ENCODE results near the gene ARHGEF17.

Gene ARHGEF17

DNA sequence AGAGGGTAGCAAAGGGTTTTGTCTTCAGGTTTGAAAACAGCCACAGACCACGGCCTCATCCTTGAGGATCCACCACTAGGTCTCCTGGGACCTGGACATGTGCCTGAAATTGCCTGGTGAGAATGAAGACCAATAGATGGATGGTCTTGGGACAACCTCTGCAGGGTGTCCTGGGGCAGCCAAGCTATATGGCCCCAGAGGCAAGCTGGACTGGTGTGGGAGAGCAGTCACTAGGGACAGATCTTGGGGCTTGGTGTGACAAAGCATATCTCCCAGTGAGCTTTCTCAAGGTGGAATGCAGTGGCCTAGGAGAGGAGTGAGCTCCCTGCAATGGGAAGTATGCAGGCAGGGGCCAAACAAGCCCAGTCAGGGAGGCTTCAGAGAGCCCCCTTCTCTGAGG lies 22.4 kb upstream of the ARHGEF17 start:
- H3K27ac ChIP-seq (ENCODE audit: low read length), result no peak overlapping the region
- WGBS (ENCODE audit: insufficient coverage, insufficient read length), result no CpG with 5 or more reads among the region's 1 CpG

DNA sequence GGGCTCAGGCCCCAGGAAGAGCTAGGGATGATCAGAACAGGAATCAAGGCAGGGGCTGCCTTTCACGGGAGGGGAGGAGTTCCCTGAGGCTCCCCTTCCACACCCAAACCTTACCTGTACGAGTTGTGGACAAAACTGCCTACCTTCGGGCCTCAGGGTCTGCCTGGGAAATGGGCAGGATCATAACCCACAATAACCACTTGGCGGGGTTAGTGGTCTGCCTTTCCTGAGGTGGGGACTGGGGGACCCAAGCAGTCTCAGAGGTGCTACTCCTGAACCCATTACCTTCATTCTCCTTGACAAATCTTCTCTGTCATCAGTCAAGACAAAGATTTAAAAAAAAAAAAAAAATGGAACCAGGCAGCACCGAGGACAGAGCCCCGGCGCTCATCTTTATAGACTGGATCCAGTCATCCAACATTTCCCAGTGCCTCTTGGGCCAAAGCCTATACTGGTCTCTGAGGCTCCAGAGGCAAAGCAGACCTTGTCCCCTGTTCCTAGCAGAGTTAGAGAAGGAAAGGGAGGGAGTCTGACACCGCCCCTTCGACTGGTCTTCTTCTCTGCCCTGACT lies 21.8 kb upstream of the ARHGEF17 start:
- WGBS (ENCODE audit: insufficient coverage, insufficient read length), result no CpG with 5 or more reads among the region's 9 CpGs
- no peaks in the 10 kb centered on the region for H3K27me3 ChIP-seq (ENCODE audit: control insufficient read depth, insufficient read depth, low read length)

More for the DNA sequence above, 22.4 kb upstream of the ARHGEF17 start:
- no peak for DNase-seq (ENCODE audit: low read depth, low spot score)
- Histone ChIP-seq H3K4me1 (ENCODE audit: control insufficient read depth, insufficient read depth, low read length) (peaks cover 2% of the 10 kb centered on the region; the same call in 1 of the 2 replicates), H3K9me3 (ENCODE audit: control insufficient read depth, insufficient read depth, low read length) (no peaks in the 10 kb centered on the region), H3K36me3 (ENCODE audit: control insufficient read depth, insufficient read depth, low read length) (no peaks in the 10 kb centered on the region), H3K27me3 (ENCODE audit: control insufficient read depth, insufficient read depth, low read length) (no peaks in the 10 kb centered on the region), H3K4me3 (ENCODE audit: low read length) (no peak overlapping the region)

DNA sequence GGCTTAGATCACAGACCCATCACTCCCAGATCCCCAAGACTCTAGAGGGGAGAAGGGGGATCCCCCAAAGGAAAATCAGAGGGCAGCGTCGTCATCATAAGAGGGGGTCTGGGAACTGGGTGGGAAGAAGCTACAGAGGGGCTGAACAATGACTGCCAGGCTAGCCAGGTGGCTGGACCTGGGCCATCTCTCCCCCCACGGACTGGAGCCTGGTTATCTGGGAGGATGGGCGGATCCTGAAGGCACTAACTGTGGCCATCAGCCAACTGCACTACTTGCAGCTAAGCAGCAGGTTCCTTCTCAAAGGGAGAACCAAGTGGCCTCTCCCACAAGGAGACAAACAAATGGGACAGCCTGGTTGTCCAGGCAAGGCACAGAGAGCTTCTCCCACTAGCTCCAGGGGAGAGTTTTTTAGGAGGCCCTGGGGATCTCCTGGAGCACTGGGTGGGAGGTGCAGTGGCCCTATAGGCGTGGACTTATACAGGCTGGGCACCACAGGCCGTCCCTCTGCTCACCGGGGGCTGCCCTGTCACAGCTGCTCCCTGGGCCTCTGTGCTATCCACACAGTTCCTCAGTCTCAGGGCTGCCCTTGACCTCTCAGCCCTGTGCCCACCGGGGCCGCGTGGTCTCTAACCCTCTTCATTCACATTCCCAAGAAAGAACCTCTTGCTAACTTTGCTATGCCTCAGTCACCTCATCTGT lies 20.5 kb upstream of the ARHGEF17 start:
- no peaks in the 10 kb centered on the region for H3K36me3 ChIP-seq (ENCODE audit: control insufficient read depth, insufficient read depth, low read length)
- DNase-seq (ENCODE audit: low read depth, low spot score), result no peak
- H3K4me3 ChIP-seq (ENCODE audit: low read length), result no peak overlapping the region
- no peaks in the 10 kb centered on the region for H3K27me3 ChIP-seq (ENCODE audit: control insufficient read depth, insufficient read depth, low read length)
- H3K9me3 ChIP-seq (ENCODE audit: control insufficient read depth, insufficient read depth, low read length), result no peaks in the 10 kb centered on the region
- no CpG with 5 or more reads among the region's 10 CpGs for WGBS (ENCODE audit: insufficient coverage, insufficient read length)
- peaks cover 2% of the 10 kb centered on the region; the same call in 1 of the 2 replicates for H3K4me1 ChIP-seq (ENCODE audit: control insufficient read depth, insufficient read depth, low read length)
- H3K27ac ChIP-seq (ENCODE audit: low read length), result no peak overlapping the region

More for the DNA sequence above, 21.8 kb upstream of the ARHGEF17 start:
- Histone ChIP-seq H3K4me3 (ENCODE audit: low read length) (no peak overlapping the region), H3K9me3 (ENCODE audit: control insufficient read depth, insufficient read depth, low read length) (no peaks in the 10 kb centered on the region), H3K4me1 (ENCODE audit: control insufficient read depth, insufficient read depth, low read length) (peaks cover 2% of the 10 kb centered on the region; the same call in 1 of the 2 replicates), H3K27ac (ENCODE audit: low read length) (no peak overlapping the region), H3K36me3 (ENCODE audit: control insufficient read depth, insufficient read depth, low read length) (no peaks in the 10 kb centered on the region)
- DNase-seq (ENCODE audit: low read depth, low spot score), result no peak

DNA sequence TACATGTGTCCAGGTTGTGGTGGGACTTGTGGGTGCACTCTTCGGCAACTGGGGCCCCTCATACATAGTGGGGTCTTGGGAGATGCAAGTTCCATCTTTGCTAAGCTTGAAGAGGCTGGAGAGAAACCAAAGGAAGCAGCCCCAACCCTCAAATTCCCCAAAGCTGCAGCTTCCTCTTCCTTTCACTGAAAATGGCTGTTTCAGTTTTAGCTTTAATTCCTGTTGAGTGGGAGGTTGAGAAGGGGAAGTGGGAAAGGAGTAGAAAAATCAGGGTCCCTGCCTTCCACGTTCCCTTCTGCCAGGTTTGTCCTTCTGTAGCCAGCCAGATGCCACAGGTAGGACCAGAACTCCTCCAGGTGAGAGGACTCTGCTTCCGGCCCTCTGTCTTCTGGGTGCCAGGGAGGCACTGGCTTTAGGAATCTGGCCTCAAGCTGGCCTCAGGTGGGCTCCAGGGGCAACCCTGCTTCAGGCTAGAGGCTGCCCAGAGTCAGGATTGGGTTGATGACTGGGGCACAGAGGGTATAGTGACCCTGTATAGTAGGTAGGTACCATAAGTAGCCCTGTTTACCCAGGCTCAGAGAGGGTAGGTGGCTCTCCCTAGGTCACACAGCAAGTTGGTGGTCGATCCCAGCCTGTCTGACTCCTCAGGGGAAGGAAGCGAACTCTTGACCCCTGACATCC lies 19.7 kb upstream of the ARHGEF17 start:
- WGBS (ENCODE audit: insufficient coverage, insufficient read length), result no CpG with 5 or more reads among the region's 5 CpGs
- Histone ChIP-seq H3K4me1 (ENCODE audit: control insufficient read depth, insufficient read depth, low read length) (peaks cover 2% of the 10 kb centered on the region; the same call in 1 of the 2 replicates), H3K27me3 (ENCODE audit: control insufficient read depth, insufficient read depth, low read length) (no peaks in the 10 kb centered on the region), H3K4me3 (ENCODE audit: low read length) (no peak overlapping the region), H3K9me3 (ENCODE audit: control insufficient read depth, insufficient read depth, low read length) (no peaks in the 10 kb centered on the region), H3K36me3 (ENCODE audit: control insufficient read depth, insufficient read depth, low read length) (no peaks in the 10 kb centered on the region), H3K27ac (ENCODE audit: low read length) (no peak overlapping the region)
- no peak for DNase-seq (ENCODE audit: low read depth, low spot score)

DNA sequence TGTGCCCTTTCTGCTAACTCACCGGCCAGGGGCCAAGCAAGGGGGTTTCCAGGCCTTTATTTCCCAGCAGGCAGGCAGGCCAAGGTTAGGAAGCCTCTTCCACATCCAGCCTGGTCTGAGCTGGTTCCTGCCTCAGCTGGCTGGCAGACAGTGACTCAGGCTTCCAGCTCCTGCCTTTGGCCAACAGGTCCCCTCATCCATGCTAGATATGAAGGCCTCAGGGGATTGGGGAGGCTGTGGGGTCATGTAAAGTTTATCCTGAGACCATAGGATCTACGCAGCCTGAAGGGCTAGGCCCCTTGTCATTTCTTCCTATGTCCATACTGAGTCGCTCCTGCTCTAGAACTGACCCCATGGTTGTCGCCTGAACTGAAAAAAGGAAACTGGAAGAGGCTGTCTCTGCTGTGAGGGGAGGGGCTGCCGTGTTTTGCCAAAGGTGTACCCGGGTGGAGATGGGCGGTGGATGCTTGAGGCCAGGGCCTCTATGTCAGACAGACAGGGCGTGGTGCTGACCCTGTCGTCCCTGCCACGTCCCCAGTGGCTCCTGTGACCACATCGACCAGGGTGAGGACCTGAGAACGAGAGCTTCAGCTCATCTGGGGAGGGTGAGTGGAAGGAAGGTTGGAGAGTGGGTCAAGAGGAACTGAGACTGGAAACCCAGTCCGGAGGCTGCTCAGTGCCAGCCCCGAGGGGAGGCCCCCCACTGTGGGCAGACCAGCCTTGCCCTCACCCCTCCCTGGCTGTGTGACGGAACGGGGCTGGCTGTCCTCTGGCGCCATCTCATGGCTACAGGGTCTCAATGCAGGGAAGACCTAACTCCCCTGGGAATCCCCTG lies 19.0 kb upstream of the ARHGEF17 start:
- Histone ChIP-seq H3K9me3 (ENCODE audit: control insufficient read depth, insufficient read depth, low read length) (no peaks in the 10 kb centered on the region), H3K27ac (ENCODE audit: low read length) (no peak overlapping the region), H3K36me3 (ENCODE audit: control insufficient read depth, insufficient read depth, low read length) (no peaks in the 10 kb centered on the region), H3K4me3 (ENCODE audit: low read length) (no peak overlapping the region), H3K4me1 (ENCODE audit: control insufficient read depth, insufficient read depth, low read length) (peaks cover 2% of the 10 kb centered on the region; the same call in 1 of the 2 replicates), H3K27me3 (ENCODE audit: control insufficient read depth, insufficient read depth, low read length) (no peaks in the 10 kb centered on the region)
- DNase-seq (ENCODE audit: low read depth, low spot score), result no peak
- WGBS (ENCODE audit: insufficient coverage, insufficient read length), result no CpG with 5 or more reads among the region's 17 CpGs

DNA sequence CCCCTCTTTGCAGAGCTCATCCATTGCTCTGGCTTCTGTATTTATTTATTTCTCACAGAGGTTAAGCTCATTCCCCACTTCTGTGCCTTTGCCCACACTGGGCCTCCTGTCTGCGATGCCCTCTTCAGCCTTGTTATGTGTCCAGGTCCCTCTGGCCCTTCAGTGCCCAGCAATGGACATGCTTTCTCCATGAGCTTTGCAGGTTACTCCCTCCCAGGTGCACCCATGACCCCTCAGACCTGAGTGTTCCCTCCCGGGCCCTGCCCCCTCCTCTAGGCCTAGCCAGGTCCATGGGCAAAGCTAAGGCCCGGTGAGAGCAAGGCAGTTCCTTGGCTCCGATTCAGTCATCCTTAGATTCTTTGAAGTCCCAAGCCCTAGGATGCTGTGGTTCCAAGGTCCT lies 17.5 kb upstream of the ARHGEF17 start:
- no CpG with 5 or more reads among the region's 4 CpGs for WGBS (ENCODE audit: insufficient coverage, insufficient read length)

DNA sequence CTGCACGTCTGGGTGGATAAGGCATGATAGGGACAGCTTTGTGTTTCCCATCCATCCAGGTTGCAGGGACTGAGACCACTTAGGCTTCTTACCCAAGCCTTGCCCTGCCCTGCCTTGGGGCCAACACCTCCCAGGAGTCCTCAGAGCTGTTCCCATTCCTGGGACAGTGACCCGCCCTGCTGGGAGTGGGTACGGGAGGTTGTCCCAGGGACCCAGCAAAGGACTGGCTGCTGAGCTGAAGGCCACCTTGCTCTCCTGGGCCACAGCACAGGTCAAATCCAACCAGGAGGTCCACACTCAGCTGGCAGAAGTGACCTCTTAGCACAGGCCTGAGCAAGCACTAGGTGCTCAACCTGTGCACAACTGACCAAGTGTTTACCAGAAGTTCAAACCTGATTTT lies 16.9 kb upstream of the ARHGEF17 start:
- Histone ChIP-seq H3K9me3 (ENCODE audit: control insufficient read depth, insufficient read depth, low read length) (no peaks in the 10 kb centered on the region), H3K27ac (ENCODE audit: low read length) (no peak overlapping the region), H3K36me3 (ENCODE audit: control insufficient read depth, insufficient read depth, low read length) (no peaks in the 10 kb centered on the region), H3K27me3 (ENCODE audit: control insufficient read depth, insufficient read depth, low read length) (no peaks in the 10 kb centered on the region), H3K4me3 (ENCODE audit: low read length) (no peak overlapping the region), H3K4me1 (ENCODE audit: control insufficient read depth, insufficient read depth, low read length) (peaks cover 3% of the 10 kb centered on the region; the same call in 1 of the 2 replicates)
- DNase-seq (ENCODE audit: low read depth, low spot score), result no peak
- WGBS (ENCODE audit: insufficient coverage, insufficient read length), result no CpG with 5 or more reads among the region's 3 CpGs

More for the DNA sequence above, 17.5 kb upstream of the ARHGEF17 start:
- Histone ChIP-seq H3K27me3 (ENCODE audit: control insufficient read depth, insufficient read depth, low read length) (no peaks in the 10 kb centered on the region), H3K36me3 (ENCODE audit: control insufficient read depth, insufficient read depth, low read length) (no peaks in the 10 kb centered on the region), H3K27ac (ENCODE audit: low read length) (no peak overlapping the region), H3K9me3 (ENCODE audit: control insufficient read depth, insufficient read depth, low read length) (no peaks in the 10 kb centered on the region), H3K4me3 (ENCODE audit: low read length) (no peak overlapping the region), H3K4me1 (ENCODE audit: control insufficient read depth, insufficient read depth, low read length) (peaks cover 3% of the 10 kb centered on the region; the same call in 1 of the 2 replicates)
- DNase-seq (ENCODE audit: low read depth, low spot score), result no peak

DNA sequence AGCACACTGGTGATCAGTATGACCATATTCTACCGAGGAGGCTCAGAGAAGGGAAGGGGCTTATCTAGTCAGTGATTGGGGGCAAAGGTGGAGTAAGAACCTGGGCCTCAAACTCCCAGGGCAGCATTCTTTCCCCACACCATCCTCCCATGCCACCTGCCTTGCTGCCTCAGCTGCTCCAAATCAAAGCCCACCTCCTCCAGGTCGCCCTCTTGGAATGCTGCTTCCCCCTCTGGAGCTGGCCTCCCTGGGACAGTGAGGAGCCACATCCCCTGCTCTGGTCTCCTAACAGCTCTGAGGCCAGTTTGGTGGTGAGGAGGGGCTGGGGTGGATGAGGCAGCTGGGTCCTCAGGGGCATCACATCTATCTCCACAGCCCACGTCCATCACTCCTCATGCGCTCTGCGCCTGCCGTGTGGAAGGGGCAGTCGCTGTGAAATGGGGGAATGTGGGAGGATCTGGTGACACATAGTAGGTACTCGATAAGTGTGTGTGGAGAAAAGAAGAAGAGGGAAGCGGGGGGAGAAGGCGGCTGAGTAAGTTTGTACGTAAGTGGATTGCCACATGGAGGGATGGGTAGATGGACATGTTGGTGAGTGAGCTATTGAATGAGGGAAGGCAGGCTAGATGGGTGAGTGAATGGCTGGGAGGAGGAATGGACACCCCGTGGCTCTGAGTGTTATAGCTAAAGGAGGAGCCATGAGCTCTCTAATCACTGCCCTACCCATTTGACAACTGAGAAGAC lies 16.1 kb upstream of the ARHGEF17 start:
- 100% methylated on average over 4 of the region's 12 CpGs for WGBS (ENCODE audit: insufficient coverage, insufficient read length)
- H3K4me3 ChIP-seq (ENCODE audit: low read length), result no peak overlapping the region
- no peaks in the 10 kb centered on the region for H3K9me3 ChIP-seq (ENCODE audit: control insufficient read depth, insufficient read depth, low read length)
- peaks cover 3% of the 10 kb centered on the region; the same call in 1 of the 2 replicates for H3K4me1 ChIP-seq (ENCODE audit: control insufficient read depth, insufficient read depth, low read length)
- DNase-seq (ENCODE audit: low read depth, low spot score), result no peak
- H3K36me3 ChIP-seq (ENCODE audit: control insufficient read depth, insufficient read depth, low read length), result no peaks in the 10 kb centered on the region; the same call in 1 of the 2 replicates
- H3K27ac ChIP-seq (ENCODE audit: low read length), result no peak overlapping the region
- H3K27me3 ChIP-seq (ENCODE audit: control insufficient read depth, insufficient read depth, low read length), result no peaks in the 10 kb centered on the region

DNA sequence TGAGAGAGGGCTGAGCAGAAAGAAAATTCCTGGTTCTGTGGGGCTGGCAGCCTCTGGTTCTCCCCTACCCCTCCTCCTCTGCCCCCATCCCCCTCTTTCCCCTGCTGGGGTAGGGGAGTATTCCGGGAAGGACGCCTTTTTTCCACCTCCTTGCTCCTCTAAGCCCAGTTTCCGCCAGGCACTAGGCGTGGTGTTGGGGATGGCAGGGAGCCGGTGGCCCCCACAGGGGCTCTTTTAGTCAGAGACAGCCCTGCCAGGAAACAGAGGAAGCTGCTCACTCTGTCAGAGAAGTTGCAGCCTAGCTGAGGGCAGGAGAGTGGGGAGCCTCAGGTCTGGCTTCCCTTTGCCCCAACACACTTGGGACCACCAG lies 15.6 kb upstream of the ARHGEF17 start:
- Histone ChIP-seq H3K27ac (ENCODE audit: low read length) (no peak overlapping the region), H3K36me3 (ENCODE audit: control insufficient read depth, insufficient read depth, low read length) (no peaks in the 10 kb centered on the region; the same call in 1 of the 2 replicates), H3K4me1 (ENCODE audit: control insufficient read depth, insufficient read depth, low read length) (peaks cover 3% of the 10 kb centered on the region; the same call in 1 of the 2 replicates), H3K27me3 (ENCODE audit: control insufficient read depth, insufficient read depth, low read length) (no peaks in the 10 kb centered on the region), H3K9me3 (ENCODE audit: control insufficient read depth, insufficient read depth, low read length) (no peaks in the 10 kb centered on the region), H3K4me3 (ENCODE audit: low read length) (no peak overlapping the region)
- DNase-seq (ENCODE audit: low read depth, low spot score), result no peak
- WGBS (ENCODE audit: insufficient coverage, insufficient read length), result no CpG with 5 or more reads among the region's 5 CpGs

Data from iPS DF 6.9 (cell line).